Fibroblast of villous mesenchyme (primary cell): ENCODE measurements around the gene SPATC1L. TPM values are rescaled to one million over a fixed set of nuclear protein-coding genes. Genes with fewer than 3 reads are reported as not detected.
"Not testable (repeated sequence)": the region's sequence is repeated elsewhere in the genome, so short reads cannot be mapped to it uniquely, and the experiment has no call there.

ENCODE experiments used
- DNase-seq: peaks from one replicate; pipeline ENCODE4 v3.0.0-alpha.2; 2010; ENCODE audit warnings: low read depth
- H3K4me3 ChIP-seq: 2 replicates; pipeline ENCODE4 v1.5.1; 2011; ENCODE audit warnings: low read depth, mild to moderate bottlenecking, low read length
- total RNA-seq: library from RNA; depleted of rRNA; stranded (reverse); fragments of >200 nt; gene quantifications from 2 replicates; pipeline ENCODE4 v1.2.3, GENCODE V29; 2012
- TF ChIP-seq, protein P1 (sequence below): IDR thresholded peaks from 2 replicates; pipeline ENCODE4 v1.5.1; 2012; ENCODE audit warnings: low read depth, mild to moderate bottlenecking, low read length; ENCODE audit not compliant: insufficient read depth

The SPATC1L gene
- total RNA-seq, 1 donor: 9.5 TPM

- peak overlapping the region; percentile 85 for H3K4me3 ChIP-seq
- peak; percentile 54 for DNase-seq
- TF ChIP-seq, protein P1, sequence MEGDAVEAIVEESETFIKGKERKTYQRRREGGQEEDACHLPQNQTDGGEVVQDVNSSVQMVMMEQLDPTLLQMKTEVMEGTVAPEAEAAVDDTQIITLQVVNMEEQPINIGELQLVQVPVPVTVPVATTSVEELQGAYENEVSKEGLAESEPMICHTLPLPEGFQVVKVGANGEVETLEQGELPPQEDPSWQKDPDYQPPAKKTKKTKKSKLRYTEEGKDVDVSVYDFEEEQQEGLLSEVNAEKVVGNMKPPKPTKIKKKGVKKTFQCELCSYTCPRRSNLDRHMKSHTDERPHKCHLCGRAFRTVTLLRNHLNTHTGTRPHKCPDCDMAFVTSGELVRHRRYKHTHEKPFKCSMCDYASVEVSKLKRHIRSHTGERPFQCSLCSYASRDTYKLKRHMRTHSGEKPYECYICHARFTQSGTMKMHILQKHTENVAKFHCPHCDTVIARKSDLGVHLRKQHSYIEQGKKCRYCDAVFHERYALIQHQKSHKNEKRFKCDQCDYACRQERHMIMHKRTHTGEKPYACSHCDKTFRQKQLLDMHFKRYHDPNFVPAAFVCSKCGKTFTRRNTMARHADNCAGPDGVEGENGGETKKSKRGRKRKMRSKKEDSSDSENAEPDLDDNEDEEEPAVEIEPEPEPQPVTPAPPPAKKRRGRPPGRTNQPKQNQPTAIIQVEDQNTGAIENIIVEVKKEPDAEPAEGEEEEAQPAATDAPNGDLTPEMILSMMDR: no peak
Measured at GRCh38 chr21:46226146-46226545, 41.9 kb upstream of the SPATC1L start.

GRCh38 chr21:46223661-46224060 is 39.4 kb upstream of the SPATC1L start:
- H3K4me3 ChIP-seq, DNase-seq: not testable (repeated sequence)

DNA sequence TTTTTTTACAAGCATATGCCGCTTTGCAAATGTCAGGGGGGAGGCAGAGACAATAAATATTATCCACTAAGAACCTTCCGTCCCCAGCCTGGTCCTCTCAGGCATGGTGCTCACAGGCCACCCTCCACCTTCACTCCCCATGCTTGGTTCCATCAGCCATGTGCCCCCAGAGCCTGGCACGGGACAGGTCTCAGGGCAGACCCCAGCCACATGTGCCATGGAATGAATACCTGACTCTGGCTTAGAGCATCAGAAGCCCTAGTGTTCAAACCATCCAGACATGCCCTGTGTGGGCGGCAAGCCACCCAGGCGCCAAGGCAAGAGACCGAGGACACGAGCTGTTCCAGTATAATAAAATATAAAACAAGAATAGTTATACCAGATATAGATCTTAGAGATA is 39.0 kb upstream of the SPATC1L start:
- DNase-seq: no peak
- TF ChIP-seq, protein P1: no peak
- no peak overlapping the region for H3K4me3 ChIP-seq

DNA sequence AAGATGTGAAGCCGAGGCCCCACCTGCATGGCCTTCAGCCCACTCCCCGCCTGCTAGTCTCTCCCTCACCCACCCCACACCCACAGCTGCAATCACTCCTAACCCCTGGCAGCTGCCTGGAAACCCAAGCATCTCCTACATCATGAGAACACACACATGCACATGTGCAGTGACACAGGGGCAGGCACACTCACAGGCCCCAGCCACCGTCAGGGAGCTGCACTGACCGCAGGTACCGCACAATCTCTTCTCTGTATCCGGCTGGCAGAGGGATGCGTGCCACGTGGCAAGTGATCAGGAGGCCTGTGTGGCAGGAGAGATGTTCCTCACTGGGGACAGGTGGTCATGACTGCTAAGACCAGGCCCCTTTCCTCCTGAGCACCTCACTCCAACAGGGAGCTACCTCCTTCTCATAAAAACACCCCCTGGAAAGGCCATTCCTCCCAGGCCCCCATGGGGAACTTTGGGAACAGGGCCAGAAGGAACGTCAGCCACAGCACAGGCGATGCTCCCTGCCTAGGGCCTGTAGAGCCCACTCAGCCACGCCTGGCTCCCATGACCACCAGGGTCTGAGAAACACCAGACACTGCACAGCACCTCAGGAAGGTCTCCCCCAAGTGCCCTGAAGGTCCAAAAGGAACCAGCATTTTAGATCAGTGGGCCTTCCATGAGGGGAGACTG is 38.3 kb upstream of the SPATC1L start:
- TF ChIP-seq, protein P1: no peak
- no peak overlapping the region for H3K4me3 ChIP-seq
- no peak for DNase-seq

DNA sequence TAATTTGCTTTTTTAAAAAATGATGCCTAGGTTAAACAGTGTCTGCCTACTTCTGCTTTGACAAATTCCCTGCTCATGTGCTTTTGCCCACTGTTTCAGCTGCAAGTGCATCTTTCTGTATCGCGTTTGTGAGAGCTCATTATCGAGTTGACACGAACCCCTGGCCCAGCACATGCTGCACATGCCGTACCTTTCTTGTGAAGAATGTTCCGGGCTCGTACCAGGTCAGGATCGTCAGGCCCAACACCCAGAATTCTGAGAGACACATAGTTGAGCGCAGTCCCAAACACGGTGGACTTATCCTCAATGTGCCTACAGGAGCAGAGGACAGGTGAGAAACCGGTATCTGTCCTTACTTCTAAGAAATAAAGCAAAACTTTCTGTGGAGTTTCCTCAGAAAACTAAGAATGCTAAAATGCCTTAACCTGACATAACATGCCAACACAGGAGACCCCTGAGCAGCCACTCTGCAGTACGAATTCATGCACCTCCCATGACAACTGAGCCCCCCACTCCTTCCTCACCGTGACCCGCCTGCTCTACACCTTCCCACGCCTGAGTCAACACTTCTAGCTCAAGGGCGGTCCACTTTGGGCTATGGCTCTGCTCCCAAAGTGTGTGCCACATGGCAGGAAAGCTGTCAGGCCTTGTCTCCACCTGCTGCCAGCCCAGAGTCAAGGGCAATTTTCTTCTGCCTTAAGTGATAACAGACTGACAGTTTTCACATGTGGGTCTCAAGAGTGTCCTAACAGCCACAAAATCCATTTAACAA is 37.6 kb upstream of the SPATC1L start:
- H3K4me3 ChIP-seq: no peak overlapping the region
- DNase-seq: no peak
- TF ChIP-seq, protein P1: no peak

DNA sequence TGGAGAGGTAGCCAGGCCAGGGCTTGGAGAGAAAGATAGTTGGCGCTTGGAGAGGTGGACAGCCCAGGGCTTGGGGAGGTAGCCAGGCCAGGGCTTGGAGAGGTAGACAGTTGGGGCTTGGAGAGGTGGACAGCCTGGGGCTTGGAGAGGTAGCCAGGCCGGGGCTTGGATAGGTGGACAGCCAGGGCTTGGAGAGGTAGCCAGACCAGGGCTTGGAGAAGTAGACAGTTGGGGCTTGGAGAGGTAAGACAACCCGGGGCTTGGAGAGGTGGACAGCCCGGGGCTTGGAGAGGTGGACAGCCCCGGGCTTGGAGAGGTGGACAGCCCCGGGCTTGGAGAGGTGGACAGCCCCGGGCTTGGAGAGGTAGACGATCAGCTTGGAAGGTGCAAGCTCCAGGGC is 36.6 kb upstream of the SPATC1L start:
- TF ChIP-seq, protein P1: no peak
- DNase-seq: no peak
- no peak overlapping the region for H3K4me3 ChIP-seq

GRCh38 chr21:46220275-46220810 is 36.1 kb upstream of the SPATC1L start:
- TF ChIP-seq, protein P1: no peak
- no peak for DNase-seq
- H3K4me3 ChIP-seq: no peak overlapping the region
